ENCODE measurements around the gene TXNDC15. TPM values are rescaled to one million over a fixed set of nuclear protein-coding genes. Genes with fewer than 3 reads are reported as not detected.

TXNDC15 gene
- total and polyA plus RNA-seq, 2 of the 13 experiments (the other 11 are each of a cell fraction or from before 2014, with no cell fraction given) = 22.2 to 49.9 TPM

DNA sequence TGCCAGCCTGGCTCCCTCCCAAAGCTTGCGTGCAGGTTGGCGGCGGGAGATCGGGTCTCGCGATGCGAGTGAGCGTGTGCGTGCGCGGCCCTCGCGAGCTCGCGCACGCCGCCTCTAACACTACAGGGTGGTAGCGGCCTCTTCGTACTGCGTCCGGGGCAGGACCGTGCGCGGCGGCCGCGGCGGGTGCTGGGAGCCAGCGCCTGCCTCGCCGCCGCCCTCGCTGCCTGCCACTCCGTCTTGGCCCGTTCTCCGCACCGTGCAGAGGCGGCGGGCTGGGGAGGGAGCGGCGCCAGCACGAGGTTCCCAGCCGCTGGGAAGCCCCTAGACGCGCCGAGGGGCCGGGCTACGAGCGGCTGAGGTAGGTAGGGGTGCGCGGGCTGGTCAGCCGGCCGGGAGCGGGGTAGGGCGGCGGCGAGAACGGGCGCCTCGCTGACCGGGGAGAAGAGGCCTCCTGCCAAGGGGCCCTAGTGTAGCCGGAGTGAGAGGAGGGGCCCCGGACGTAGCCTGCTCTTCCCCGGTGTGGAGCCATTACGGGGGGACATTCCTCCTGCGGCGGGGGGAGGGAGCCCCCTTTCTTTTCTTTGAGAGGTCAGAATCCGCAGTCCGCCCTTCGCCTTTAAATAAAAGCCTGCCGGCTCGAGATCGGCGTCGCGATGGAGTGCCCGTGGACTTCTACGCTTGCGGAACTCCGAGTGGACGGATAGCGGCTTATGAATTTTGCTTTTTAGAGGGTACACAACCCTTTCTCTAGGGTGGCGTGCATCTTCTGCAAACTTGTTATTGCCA is 28.1 kb upstream of the TXNDC15 start, which contains the start of gene C5orf24:
Gene C5orf24 (plus strand): TSS at position 117 of the 789 bp plus-strand sequence. CDS start 8,933 bp downstream, outside the sequence.
- H4K20me1 ChIP-seq (ENCODE audit: insufficient read depth, low read length) = no peaks in the 10 kb centered on the region
- peak within 1 kb of the TSS; percentile 72 to 81 (median 74) for H3K4me3 ChIP-seq (replicated peaks in 1 of 3; ENCODE audit: insufficient read depth in 1 of 3, low read depth in 2 of 3, low read length in 3 of 3)
- BruUV-seq (replicated peaks) = no TSS peak
- H3K36me3 ChIP-seq (replicated peaks in 1 of 2; ENCODE audit: control insufficient read depth in 1 of 2, insufficient read depth in 2 of 2, low read length in 2 of 2) = no peaks in the 10 kb centered on the region
- peak; percentile 30 for FAIRE-seq
- in situ Hi-C loops (cut with HindIII; ENCODE audit: extremely low pct_ligation_motif_present, low pct_unique_long_range_greater_than_20kb) = no loop called here
- peak within 1 kb of the TSS; percentile 92 for H3K9ac ChIP-seq (ENCODE audit: insufficient read depth, low read depth, low read length)
- no peaks in the 10 kb centered on the region for H3K27me3 ChIP-seq (ENCODE audit: control insufficient read depth in 1 of 2, insufficient read depth in 2 of 2, low read length in 2 of 2)
- no peaks in the 10 kb centered on the region for H3K9me3 ChIP-seq (ENCODE audit: low read length)
- peak; percentile 96 for ATAC-seq
- CTCF ChIA-PET (ENCODE audit: low intra/inter-chr PET ratio, low total read pairs) = no interaction called here
- H3K79me2 ChIP-seq (ENCODE audit: insufficient read depth, low read length) = peaks cover 23% of the 10 kb centered on the region
- H3K4me2 ChIP-seq (ENCODE audit: low read depth, low read length) = peak within 1 kb of the TSS; percentile 74
- H2AFZ ChIP-seq (ENCODE audit: low read length) = no peak within 1 kb of the TSS
- intact Hi-C loops (cut with micrococcal nuclease; ENCODE audit: unreplicated experiment) = loop anchor here (2.0 to 5.0 kb wide), 2 partner anchors 39 to 59 kb away; partner anchors contain the start of gene PCBD2
- peaks cover 50% of the 10 kb centered on the region for H3K4me1 ChIP-seq (ENCODE audit: insufficient read depth, low read length)
- WGBS (ENCODE audit: low lambda C conversion rate) = 0% methylated on average over 18 of the region's 84 CpGs
- peak; percentile 88 for DNase-seq (ENCODE audit: low spot score)
- peak within 1 kb of the TSS; percentile 94 for H3K27ac ChIP-seq (ENCODE audit: extremely low read length, insufficient read depth, low read length)
- POLR2A ChIA-PET = interaction anchor here (0.7 to 2.4 kb wide), 13 partner anchors 8 to 253 kb away, joined by 3 to 37 read pairs (median 5); partner anchors contain the start of genes DDX46, PCBD2 and TXNDC15
- TF ChIP-seq RBM39 (IDR thresholded peaks at IDR 0.05; ENCODE audit: low read depth, low read length, poor library complexity, severe bottlenecking) = peak; percentile 92
- TF ChIP-seq ZNF879 (CRISPR knock-in tag; IDR thresholded peaks at IDR 0.05) = peak; percentile 71; the same call in 1 of the 2 replicates
- TF ChIP-seq, protein P1, sequence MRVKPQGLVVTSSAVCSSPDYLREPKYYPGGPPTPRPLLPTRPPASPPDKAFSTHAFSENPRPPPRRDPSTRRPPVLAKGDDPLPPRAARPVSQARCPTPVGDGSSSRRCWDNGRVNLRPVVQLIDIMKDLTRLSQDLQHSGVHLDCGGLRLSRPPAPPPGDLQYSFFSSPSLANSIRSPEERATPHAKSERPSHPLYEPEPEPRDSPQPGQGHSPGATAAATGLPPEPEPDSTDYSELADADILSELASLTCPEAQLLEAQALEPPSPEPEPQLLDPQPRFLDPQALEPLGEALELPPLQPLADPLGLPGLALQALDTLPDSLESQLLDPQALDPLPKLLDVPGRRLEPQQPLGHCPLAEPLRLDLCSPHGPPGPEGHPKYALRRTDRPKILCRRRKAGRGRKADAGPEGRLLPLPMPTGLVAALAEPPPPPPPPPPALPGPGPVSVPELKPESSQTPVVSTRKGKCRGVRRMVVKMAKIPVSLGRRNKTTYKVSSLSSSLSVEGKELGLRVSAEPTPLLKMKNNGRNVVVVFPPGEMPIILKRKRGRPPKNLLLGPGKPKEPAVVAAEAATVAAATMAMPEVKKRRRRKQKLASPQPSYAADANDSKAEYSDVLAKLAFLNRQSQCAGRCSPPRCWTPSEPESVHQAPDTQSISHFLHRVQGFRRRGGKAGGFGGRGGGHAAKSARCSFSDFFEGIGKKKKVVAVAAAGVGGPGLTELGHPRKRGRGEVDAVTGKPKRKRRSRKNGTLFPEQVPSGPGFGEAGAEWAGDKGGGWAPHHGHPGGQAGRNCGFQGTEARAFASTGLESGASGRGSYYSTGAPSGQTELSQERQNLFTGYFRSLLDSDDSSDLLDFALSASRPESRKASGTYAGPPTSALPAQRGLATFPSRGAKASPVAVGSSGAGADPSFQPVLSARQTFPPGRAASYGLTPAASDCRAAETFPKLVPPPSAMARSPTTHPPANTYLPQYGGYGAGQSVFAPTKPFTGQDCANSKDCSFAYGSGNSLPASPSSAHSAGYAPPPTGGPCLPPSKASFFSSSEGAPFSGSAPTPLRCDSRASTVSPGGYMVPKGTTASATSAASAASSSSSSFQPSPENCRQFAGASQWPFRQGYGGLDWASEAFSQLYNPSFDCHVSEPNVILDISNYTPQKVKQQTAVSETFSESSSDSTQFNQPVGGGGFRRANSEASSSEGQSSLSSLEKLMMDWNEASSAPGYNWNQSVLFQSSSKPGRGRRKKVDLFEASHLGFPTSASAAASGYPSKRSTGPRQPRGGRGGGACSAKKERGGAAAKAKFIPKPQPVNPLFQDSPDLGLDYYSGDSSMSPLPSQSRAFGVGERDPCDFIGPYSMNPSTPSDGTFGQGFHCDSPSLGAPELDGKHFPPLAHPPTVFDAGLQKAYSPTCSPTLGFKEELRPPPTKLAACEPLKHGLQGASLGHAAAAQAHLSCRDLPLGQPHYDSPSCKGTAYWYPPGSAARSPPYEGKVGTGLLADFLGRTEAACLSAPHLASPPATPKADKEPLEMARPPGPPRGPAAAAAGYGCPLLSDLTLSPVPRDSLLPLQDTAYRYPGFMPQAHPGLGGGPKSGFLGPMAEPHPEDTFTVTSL (CRISPR knock-in tag; IDR thresholded peaks at IDR 0.05; ENCODE audit: borderline replicate concordance) = no peak
- TF ChIP-seq SUZ12 (IDR thresholded peaks at IDR 0.05; ENCODE audit: low read depth, low read length) = no peak
- TF ChIP-seq ATF7 (IDR thresholded peaks at IDR 0.05) = no peak
- TF ChIP-seq ATF7 (CRISPR knock-in tag; IDR thresholded peaks at IDR 0.05) = no peak
- TF ChIP-seq ZNF720 (CRISPR knock-in tag; IDR thresholded peaks at IDR 0.05) = no peak
- TF ChIP-seq KDM3A (CRISPR knock-in tag; IDR thresholded peaks at IDR 0.05; ENCODE audit: low read depth) = no peak
- peak; percentile 62; the same call in 1 of the 2 replicates for TF ChIP-seq ZNF256 (CRISPR knock-in tag; conservative IDR thresholded peaks at IDR 0.05)
- TF ChIP-seq ZZZ3 (CRISPR knock-in tag; IDR thresholded peaks at IDR 0.05; ENCODE audit: borderline replicate concordance) = peak; percentile 78; the same call in 1 of the 2 replicates
- TF ChIP-seq IRX3 (CRISPR knock-in tag; IDR thresholded peaks at IDR 0.05; ENCODE audit: borderline replicate concordance, low read depth) = peak; percentile 78; the same call in 1 of the 2 replicates
- peak; percentile 70; the same call in 1 of the 2 replicates for TF ChIP-seq POLR2AphosphoS2 (IDR thresholded peaks at IDR 0.05; ENCODE audit: low read depth, low read length)
- peak; percentile 96 for TF ChIP-seq ZSCAN25 (CRISPR knock-in tag; IDR thresholded peaks at IDR 0.05)
- TF ChIP-seq ZFP37 (CRISPR knock-in tag; IDR thresholded peaks at IDR 0.05; ENCODE audit: borderline replicate concordance) = no peak
- peak; percentile 89 for TF ChIP-seq CCDC6 (CRISPR knock-in tag; IDR thresholded peaks at IDR 0.05)
- TF ChIP-seq BCL6 (CRISPR knock-in tag; IDR thresholded peaks at IDR 0.05) = 0 out of 2 replicates have a peak, but pooled peaks have one; percentile 36
- TF ChIP-seq ZNF883 (CRISPR knock-in tag; IDR thresholded peaks at IDR 0.05; ENCODE audit: not compliant biosample characterization) = peak; percentile 92

Measured in HepG2 (cell line).